ENCODE measurements around the gene CCDC87. TPM values are rescaled to one million over a fixed set of nuclear protein-coding genes. Genes with fewer than 3 reads are reported as not detected.

The CCDC87 gene
- total RNA-seq, 2 donors from 2014 or later, result not detected

- no peaks in the 10 kb centered on the region for H3K9me3 Mint-ChIP-seq
- H3K27me3 Mint-ChIP-seq, result no peaks in the 10 kb centered on the region
- ATAC-seq (no peak), DNase-seq (ENCODE audit: low spot score) (no peak)
- no peak overlapping the region for H3K4me3 Mint-ChIP-seq
- no peak overlapping the region for H3K27ac Mint-ChIP-seq
- peaks cover 41 to 52% of the 10 kb centered on the region in 2 donors for H3K4me1 Mint-ChIP-seq (ENCODE audit: low read depth in 2 of 2)
- H3K36me3 Mint-ChIP-seq, result peaks cover 15% of the 10 kb centered on the region
Measured at GRCh38 chr11:66626926-66627325, 34.1 kb upstream of the CCDC87 start.

- Mint-ChIP-seq H3K4me3 (no peak overlapping the region), H3K36me3 (peaks cover 15% of the 10 kb centered on the region), H3K27me3 (no peaks in the 10 kb centered on the region), H3K4me1 (ENCODE audit: low read depth in 2 of 2) (peaks cover 39 to 50% of the 10 kb centered on the region in 2 donors), H3K27ac (no peak overlapping the region), H3K9me3 (no peaks in the 10 kb centered on the region)
- no peak for DNase-seq (ENCODE audit: low spot score)
- ATAC-seq, result no peak
Measured at GRCh38 chr11:66626382-66626781, 33.5 kb upstream of the CCDC87 start.

DNA sequence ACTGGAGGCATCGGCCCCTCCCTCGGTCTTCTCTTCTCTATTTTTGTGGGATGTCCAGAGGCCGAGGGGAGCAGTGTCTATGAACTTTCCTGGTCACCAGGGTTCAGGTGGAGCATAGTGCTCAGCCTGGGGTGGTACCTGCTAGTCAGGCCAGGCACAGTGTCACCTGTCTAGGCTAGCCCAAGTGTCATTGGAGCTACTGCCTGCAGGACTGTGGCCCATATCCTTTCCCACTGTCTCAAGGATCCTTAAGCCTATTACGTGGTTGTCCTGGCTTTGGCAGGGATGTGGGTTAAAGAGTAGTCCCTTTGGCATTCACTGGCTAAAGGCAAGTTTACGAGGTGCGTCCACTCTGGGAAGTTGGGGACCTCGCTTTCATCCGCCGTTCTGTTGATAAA lies 32.9 kb upstream of the CCDC87 start:
- peaks cover 15% of the 10 kb centered on the region for H3K36me3 Mint-ChIP-seq
- H3K27me3 Mint-ChIP-seq, result no peaks in the 10 kb centered on the region
- DNase-seq (ENCODE audit: low spot score), result no peak
- H3K4me3 Mint-ChIP-seq, result no peak overlapping the region
- peaks cover 42 to 55% of the 10 kb centered on the region in 2 donors for H3K4me1 Mint-ChIP-seq (ENCODE audit: low read depth in 2 of 2)
- H3K27ac Mint-ChIP-seq, result no peak overlapping the region
- ATAC-seq, result no peak
- H3K9me3 Mint-ChIP-seq, result no peaks in the 10 kb centered on the region

DNA sequence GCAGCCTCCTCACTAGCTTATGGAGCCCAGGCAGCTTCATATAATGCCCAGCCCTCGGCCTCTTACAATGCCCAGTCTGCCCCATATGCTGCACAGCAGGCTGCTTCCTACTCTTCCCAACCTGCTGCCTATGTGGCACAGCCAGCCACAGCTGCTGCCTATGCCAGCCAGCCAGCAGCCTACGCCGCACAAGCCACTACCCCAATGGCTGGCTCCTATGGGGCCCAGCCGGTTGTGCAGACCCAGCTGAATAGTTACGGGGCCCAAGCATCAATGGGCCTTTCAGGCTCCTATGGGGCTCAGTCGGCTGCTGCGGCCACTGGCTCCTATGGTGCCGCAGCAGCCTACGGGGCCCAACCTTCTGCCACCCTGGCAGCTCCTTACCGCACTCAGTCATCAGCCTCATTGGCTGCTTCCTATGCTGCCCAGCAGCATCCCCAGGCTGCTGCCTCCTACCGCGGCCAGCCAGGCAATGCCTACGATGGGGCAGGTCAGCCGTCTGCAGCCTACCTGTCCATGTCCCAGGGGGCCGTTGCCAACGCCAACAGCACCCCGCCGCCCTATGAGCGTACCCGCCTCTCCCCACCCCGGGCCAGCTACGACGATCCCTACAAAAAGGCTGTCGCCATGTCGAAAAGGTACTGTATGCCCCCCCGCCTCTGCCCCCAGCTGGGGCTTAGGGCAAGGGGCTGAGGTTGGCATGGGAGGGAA lies 32.3 kb upstream of the CCDC87 start:
- DNase-seq (ENCODE audit: low spot score) (no peak), ATAC-seq (peak in 1 of 2 donors; percentile 34)
- peaks cover 42 to 55% of the 10 kb centered on the region in 2 donors for H3K4me1 Mint-ChIP-seq (ENCODE audit: low read depth in 2 of 2)
- H3K36me3 Mint-ChIP-seq, result peaks cover 15% of the 10 kb centered on the region
- no peaks in the 10 kb centered on the region for H3K9me3 Mint-ChIP-seq
- no peaks in the 10 kb centered on the region for H3K27me3 Mint-ChIP-seq
- H3K4me3 Mint-ChIP-seq, result no peak overlapping the region
- no peak overlapping the region for H3K27ac Mint-ChIP-seq

- Mint-ChIP-seq H3K27me3 (no peaks in the 10 kb centered on the region), H3K27ac (no peak overlapping the region), H3K9me3 (no peaks in the 10 kb centered on the region), H3K4me3 (no peak overlapping the region), H3K36me3 (peaks cover 15% of the 10 kb centered on the region), H3K4me1 (ENCODE audit: low read depth in 2 of 2) (peaks cover 47 to 54% of the 10 kb centered on the region in 2 donors)
- DNase-seq (ENCODE audit: low spot score), result no peak
- peak in 1 of 2 donors; percentile 12 for ATAC-seq
Measured at GRCh38 chr11:66624450-66624849, 31.6 kb upstream of the CCDC87 start.

- Mint-ChIP-seq H3K27ac (peak overlapping the region; percentile 97 to 99), H3K9me3 (no peaks in the 10 kb centered on the region), H3K4me1 (ENCODE audit: low read depth in 2 of 2) (peaks cover 60% of the 10 kb centered on the region in 2 donors), H3K36me3 (peaks cover 26% of the 10 kb centered on the region), H3K4me3 (peak overlapping the region; percentile 96), H3K27me3 (no peaks in the 10 kb centered on the region)
- DNase-seq (ENCODE audit: low spot score) (no peak), ATAC-seq (no peak)
Measured at GRCh38 chr11:66619080-66619554, 26.3 kb upstream of the CCDC87 start.

- no peak for DNase-seq (ENCODE audit: low spot score)
- H3K27ac Mint-ChIP-seq, result peak overlapping the region; percentile 97 to 99
- no peaks in the 10 kb centered on the region for H3K9me3 Mint-ChIP-seq
- peak overlapping the region; percentile 96 for H3K4me3 Mint-ChIP-seq
- no peaks in the 10 kb centered on the region for H3K27me3 Mint-ChIP-seq
- no peak for ATAC-seq
- peaks cover 19% of the 10 kb centered on the region for H3K36me3 Mint-ChIP-seq
- peaks cover 42% of the 10 kb centered on the region in 2 donors for H3K4me1 Mint-ChIP-seq (ENCODE audit: low read depth in 2 of 2)
Measured at GRCh38 chr11:66617155-66617834, 24.4 kb upstream of the CCDC87 start.

DNA sequence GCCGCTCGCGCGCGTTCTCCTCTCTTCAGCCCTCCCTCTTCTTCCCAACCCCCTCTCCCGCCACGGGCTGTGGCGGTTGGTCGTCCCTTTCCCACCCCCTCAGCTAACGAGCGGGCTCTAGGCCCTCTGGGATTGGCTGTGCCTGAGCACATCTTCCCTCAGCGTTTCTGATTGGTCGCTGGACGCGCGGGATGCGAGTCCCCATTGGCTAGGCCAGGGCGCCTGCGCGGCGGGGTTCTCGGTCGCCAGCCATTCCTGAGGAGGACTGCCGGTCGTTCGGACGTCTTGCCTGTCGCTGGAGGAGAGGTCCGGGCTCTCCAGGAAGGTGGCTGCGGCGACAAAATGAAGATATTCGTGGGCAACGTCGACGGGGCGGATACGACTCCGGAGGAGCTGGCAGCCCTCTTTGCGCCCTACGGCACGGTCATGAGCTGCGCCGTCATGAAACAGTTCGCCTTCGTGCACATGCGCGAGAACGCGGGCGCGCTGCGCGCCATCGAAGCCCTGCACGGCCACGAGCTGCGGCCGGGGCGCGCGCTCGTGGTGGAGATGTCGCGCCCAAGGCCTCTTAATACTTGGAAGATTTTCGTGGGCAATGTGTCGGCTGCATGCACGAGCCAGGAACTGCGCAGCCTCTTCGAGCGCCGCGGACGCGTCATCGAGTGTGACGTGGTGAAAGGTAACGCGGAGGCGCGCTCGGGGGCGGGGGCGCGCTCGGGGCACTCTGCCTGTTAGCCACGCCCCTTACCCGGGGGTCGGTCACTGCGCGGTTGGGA lies 23.7 kb upstream of the CCDC87 start, which contains the start of gene RBM14:
RBM14 (plus strand) TSS at position 252 of the 776 bp plus-strand sequence; CDS start at position 343, 91 bp downstream.
- ATAC-seq (peak; percentile 96 to 97), DNase-seq (ENCODE audit: low spot score) (peak; percentile 100)
- H3K36me3 Mint-ChIP-seq, result peaks cover 19% of the 10 kb centered on the region
- H3K27ac Mint-ChIP-seq, result peak within 1 kb of the TSS; percentile 97 to 99
- H3K4me3 Mint-ChIP-seq, result peak within 1 kb of the TSS; percentile 96
- no peaks in the 10 kb centered on the region for H3K27me3 Mint-ChIP-seq
- H3K9me3 Mint-ChIP-seq, result no peaks in the 10 kb centered on the region
- H3K4me1 Mint-ChIP-seq (ENCODE audit: low read depth in 2 of 2), result peaks cover 40% of the 10 kb centered on the region in 2 donors

GRCh38 chr11:66614073-66614472 lies 21.2 kb upstream of the CCDC87 start:
- Mint-ChIP-seq H3K27ac (no peak overlapping the region), H3K4me3 (no peak overlapping the region), H3K9me3 (no peaks in the 10 kb centered on the region), H3K4me1 (ENCODE audit: low read depth in 2 of 2) (peaks cover 32 to 42% of the 10 kb centered on the region in 2 donors), H3K36me3 (peaks cover 17% of the 10 kb centered on the region), H3K27me3 (no peaks in the 10 kb centered on the region)
- DNase-seq (ENCODE audit: low spot score) (no peak), ATAC-seq (no peak)

GRCh38 chr11:66612458-66612857 lies 19.6 kb upstream of the CCDC87 start:
- no peak for ATAC-seq

GRCh38 chr11:66609721-66610617 lies 17.1 kb upstream of the CCDC87 start:
- DNase-seq (ENCODE audit: low spot score) (no peak), ATAC-seq (no peak)
- H3K27ac Mint-ChIP-seq, result peak overlapping the region; percentile 19 to 68
- no peaks in the 10 kb centered on the region for H3K27me3 Mint-ChIP-seq
- no peaks in the 10 kb centered on the region for H3K36me3 Mint-ChIP-seq
- H3K4me3 Mint-ChIP-seq, result no peak overlapping the region
- H3K4me1 Mint-ChIP-seq (ENCODE audit: low read depth in 2 of 2), result peaks cover 3 to 14% of the 10 kb centered on the region in 2 donors
- no peaks in the 10 kb centered on the region for H3K9me3 Mint-ChIP-seq

More at GRCh38 chr11:66612458-66612857, 19.6 kb upstream of the CCDC87 start:
- Mint-ChIP-seq H3K36me3 (peaks cover under 1% of the 10 kb centered on the region), H3K4me1 (ENCODE audit: low read depth in 2 of 2) (peaks cover 17 to 26% of the 10 kb centered on the region in 2 donors), H3K4me3 (no peak overlapping the region), H3K27ac (no peak overlapping the region), H3K27me3 (no peaks in the 10 kb centered on the region), H3K9me3 (no peaks in the 10 kb centered on the region)
- no peak for DNase-seq (ENCODE audit: low spot score)

- ATAC-seq, result no peak
- H3K4me1 Mint-ChIP-seq (ENCODE audit: low read depth in 2 of 2), result peaks cover 3 to 14% of the 10 kb centered on the region in 2 donors
- H3K9me3 Mint-ChIP-seq, result no peaks in the 10 kb centered on the region
- no peaks in the 10 kb centered on the region for H3K36me3 Mint-ChIP-seq
- peak overlapping the region in 1 of 2 donors; percentile 39 for H3K27ac Mint-ChIP-seq
- no peaks in the 10 kb centered on the region for H3K27me3 Mint-ChIP-seq
- no peak overlapping the region for H3K4me3 Mint-ChIP-seq
- DNase-seq (ENCODE audit: low spot score), result no peak
Measured at GRCh38 chr11:66607126-66607834, 14.4 kb upstream of the CCDC87 start.
